Measurements from ENCODE around the gene PEX3. TPM values are rescaled to one million over a fixed set of nuclear protein-coding genes. Genes with fewer than 3 reads are reported as not detected.

The PEX3 gene
- total RNA-seq, 1 experiment from 2014 or later = 13.5 TPM

Other genes starting within 250 kb of the PEX3 start
- 12.6 to 13.3 TPM (median 12.7 TPM) in 3 replicates for gene ADAT2, start 110 bp upstream of the PEX3 start, total RNA-seq (2021)
- gene FUCA2, start 60.9 kb downstream of the PEX3 start, total RNA-seq (2021) = 48.5 to 55.4 TPM (median 51.8 TPM) in 3 replicates
- 72.6 to 90.5 TPM (median 80.2 TPM) in 3 replicates for gene PHACTR2, start 227.2 kb downstream of the PEX3 start, total RNA-seq (2021)

Measured in WTC11 (cell line).